Urothelium cell line (cell line): Measurements from ENCODE around the gene RASA3.

Experiments
- DNase-seq: peaks from one replicate; pipeline ENCODE4 v3.0.0; 2011; ENCODE audit warnings: low spot score, mixed read lengths
- FAIRE-seq: peaks from 2 replicates; lab custom pipeline; 2011; peaks lifted over from hg19 to GRCh38; lab: Jason Lieb, UNC

RASA3 gene

GRCh38 chr13:114070098-114070799 is 62.2 kb downstream of the RASA3 start:
- peak; percentile 96 for FAIRE-seq
- no peak for DNase-seq

GRCh38 chr13:114069376-114070097 is 62.9 kb downstream of the RASA3 start:
- DNase-seq (no peak), FAIRE-seq (no peak)

GRCh38 chr13:114068656-114069318 is 63.6 kb downstream of the RASA3 start:
- DNase-seq (no peak), FAIRE-seq (no peak)

GRCh38 chr13:114067886-114068651 is 64.4 kb downstream of the RASA3 start:
- peak; percentile 81 for FAIRE-seq
- DNase-seq, result no peak

- FAIRE-seq (no peak), DNase-seq (no peak)
Measured at GRCh38 chr13:114067381-114067885, 65.0 kb downstream of the RASA3 start.

GRCh38 chr13:114066956-114067355 is 65.5 kb downstream of the RASA3 start:
- FAIRE-seq (no peak), DNase-seq (no peak)

GRCh38 chr13:114065926-114066774 is 66.3 kb downstream of the RASA3 start:
- FAIRE-seq (peak; percentile 67), DNase-seq (no peak)

GRCh38 chr13:114065141-114065925 is 67.1 kb downstream of the RASA3 start:
- DNase-seq, result peak; percentile 96
- FAIRE-seq, result peak; percentile 97

GRCh38 chr13:114064450-114065140 is 67.8 kb downstream of the RASA3 start:
- DNase-seq (peak; percentile 33), FAIRE-seq (peak; percentile 48)

GRCh38 chr13:114063545-114064449 is 68.6 kb downstream of the RASA3 start:
- FAIRE-seq (peak; percentile 95), DNase-seq (peak; percentile 52)

GRCh38 chr13:114062754-114063153 is 69.7 kb downstream of the RASA3 start:
- DNase-seq (no peak), FAIRE-seq (no peak)

GRCh38 chr13:114062341-114062740 is 70.1 kb downstream of the RASA3 start:
- FAIRE-seq (peak; percentile 99), DNase-seq (no peak)

GRCh38 chr13:114061744-114062143 is 70.7 kb downstream of the RASA3 start:
- peak; percentile 62 for FAIRE-seq
- no peak for DNase-seq

- DNase-seq (no peak), FAIRE-seq (no peak)
Measured at GRCh38 chr13:114061047-114061446, 71.4 kb downstream of the RASA3 start.

- DNase-seq, result no peak
- FAIRE-seq, result peak; percentile 59
Measured at GRCh38 chr13:114059946-114060860, 72.2 kb downstream of the RASA3 start.

GRCh38 chr13:114059428-114059827 is 73.0 kb downstream of the RASA3 start:
- FAIRE-seq (no peak), DNase-seq (no peak)
